Measurements from ENCODE around the gene MAL. TPM values are rescaled to one million over a fixed set of nuclear protein-coding genes. Genes with fewer than 3 reads are reported as not detected.
A peak's percentile ranks its signal among the peaks of the same experiment; 100 is the strongest.

MAL gene
- total and polyA plus RNA-seq, 2 of the 13 experiments (the other 11 are each of a cell fraction or from before 2014, with no cell fraction given): not detected

DNA sequence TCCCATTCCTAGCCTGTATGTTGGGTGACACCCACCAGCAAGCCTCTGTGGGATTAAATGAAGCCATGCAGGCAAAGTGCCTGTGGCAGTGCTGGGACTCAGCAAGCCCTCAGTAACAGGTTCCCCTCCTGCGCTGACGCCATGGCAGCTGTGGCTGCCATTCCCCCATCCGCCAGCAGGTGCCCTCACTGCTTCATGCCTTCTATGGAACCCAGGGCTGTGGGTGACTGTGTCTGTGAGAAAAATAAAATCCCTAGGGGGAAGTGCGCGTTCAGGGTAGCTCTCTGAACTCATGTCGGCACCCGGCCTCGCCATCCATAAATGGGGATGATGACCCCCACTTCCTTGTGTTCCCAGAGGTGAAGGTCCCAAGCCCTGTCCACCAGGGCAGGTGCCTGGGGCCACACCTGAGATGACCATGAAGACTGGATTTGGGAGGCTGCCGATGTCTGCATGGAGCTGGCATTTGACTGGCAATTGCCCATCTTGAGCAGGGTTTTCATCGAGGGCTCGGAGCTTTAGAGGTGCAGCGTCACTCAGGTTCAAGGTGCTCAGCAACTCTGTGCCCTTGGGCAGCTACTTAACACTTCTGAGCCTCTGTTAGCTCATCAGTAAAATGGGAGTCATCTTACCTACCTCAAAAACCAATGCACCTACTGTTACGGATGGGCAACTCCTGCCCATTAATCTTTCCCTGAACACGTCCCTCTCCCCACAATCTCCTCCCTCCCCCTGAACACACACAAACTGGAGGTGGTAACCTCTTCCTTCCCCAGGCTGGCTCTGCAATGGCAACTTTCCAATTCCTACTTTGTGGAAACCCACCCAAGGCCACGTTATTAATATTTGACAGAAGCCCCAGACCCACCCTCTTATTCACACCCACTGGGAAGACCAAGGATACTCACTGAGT, 2.9 kb upstream of the MAL start:
- H3K27me3 ChIP-seq (ENCODE audit: control insufficient read depth in 1 of 2, insufficient read depth in 2 of 2, low read length in 2 of 2): peaks cover 26 to 88% of the 10 kb centered on the region in 2 experiments; a peak in 4 of 5 replicates
- no peak overlapping the region for H2AFZ ChIP-seq (ENCODE audit: low read length)
- ATAC-seq (peak; percentile 91), DNase-seq (ENCODE audit: low spot score) (peak; percentile 53), FAIRE-seq (peak; percentile 82)
- intact Hi-C loops (cut with micrococcal nuclease; ENCODE audit: unreplicated experiment): loop anchor here (1.0 kb wide), 3 partner anchors 31 to 93 kb away; no protein-coding TSS in a partner anchor
- 1% methylated on average over 15 of the region's 15 CpGs for WGBS (ENCODE audit: low lambda C conversion rate)
- no peak overlapping the region for H3K9ac ChIP-seq (ENCODE audit: insufficient read depth, low read depth, low read length)
- H3K36me3 ChIP-seq (replicated peaks in 1 of 2; ENCODE audit: control insufficient read depth in 1 of 2, insufficient read depth in 2 of 2, low read length in 2 of 2): no peaks in the 10 kb centered on the region
- no peaks in the 10 kb centered on the region for H3K9me3 ChIP-seq (ENCODE audit: low read length)
- no peaks in the 10 kb centered on the region for H3K79me2 ChIP-seq (ENCODE audit: insufficient read depth, low read length)
- H3K4me1 ChIP-seq (ENCODE audit: insufficient read depth, low read length): peaks cover 5% of the 10 kb centered on the region; the same call in 1 of the 2 replicates
- H3K27ac ChIP-seq (ENCODE audit: extremely low read length, insufficient read depth, low read length): no peak overlapping the region
- H4K20me1 ChIP-seq (ENCODE audit: insufficient read depth, low read length): no peaks in the 10 kb centered on the region; the same call in 1 of the 2 replicates
- CTCF ChIA-PET (ENCODE audit: low intra/inter-chr PET ratio, low total read pairs): interaction anchor here (1.1 to 3.5 kb wide), 5 partner anchors 31 to 92 kb away, joined by 3 to 36 read pairs (median 17); no protein-coding TSS in a partner anchor
- POLR2A ChIA-PET: interaction anchor here (0.9 kb wide), 1 partner anchor 95 kb away, joined by 3 read pairs; no protein-coding TSS in a partner anchor
- H3K4me2 ChIP-seq (ENCODE audit: low read depth, low read length): no peak overlapping the region
- in situ Hi-C loops (cut with HindIII; ENCODE audit: extremely low pct_ligation_motif_present, low pct_unique_long_range_greater_than_20kb): loop anchor here (10.0 kb wide), 1 partner anchor 52 kb away; no protein-coding TSS in a partner anchor
- no peak overlapping the region for H3K4me3 ChIP-seq (replicated peaks in 1 of 3; ENCODE audit: insufficient read depth in 1 of 3, low read depth in 2 of 3, low read length in 3 of 3)
- BruUV-seq (replicated peaks): no TSS peak
- TF ChIP-seq KDM3A (CRISPR knock-in tag; IDR thresholded peaks at IDR 0.05; ENCODE audit: low read depth): no peak
- TF ChIP-seq TEAD3 (CRISPR knock-in tag; optimal IDR thresholded peaks at IDR 0.05; ENCODE audit: borderline replicate concordance): peak; percentile 34
- TF ChIP-seq NR3C1 (CRISPR knock-in tag; IDR thresholded peaks at IDR 0.05): no peak
- no peak for TF ChIP-seq SKI (IDR thresholded peaks at IDR 0.05; ENCODE audit: partially characterized antibody)
- peak; percentile 83 for TF ChIP-seq RAD21 (CRISPR knock-in tag; IDR thresholded peaks at IDR 0.05)
- TF ChIP-seq TEAD2 (CRISPR knock-in tag; IDR thresholded peaks at IDR 0.05): no peak
- peak; percentile 30; the same call in 1 of the 2 replicates for TF ChIP-seq AHR (CRISPR knock-in tag; IDR thresholded peaks at IDR 0.05)
- no peak for TF ChIP-seq ERF (CRISPR knock-in tag; IDR thresholded peaks at IDR 0.05)
- peak; percentile 16; the same call in 1 of the 2 replicates for TF ChIP-seq ZBTB33 (CRISPR knock-in tag; IDR thresholded peaks at IDR 0.05)
- 0 out of 2 replicates have a peak, but pooled peaks have one; percentile 26 for TF ChIP-seq KDM2A (CRISPR knock-in tag; IDR thresholded peaks at IDR 0.05; ENCODE audit: borderline replicate concordance, low read depth)
- TF ChIP-seq SAP130 (CRISPR knock-in tag; IDR thresholded peaks at IDR 0.05; ENCODE audit: low read depth): no peak
- 0 out of 2 replicates have a peak, but pooled peaks have one; percentile 19 for TF ChIP-seq BHLHE40 (IDR thresholded peaks at IDR 0.05; ENCODE audit: low read length)
- no peak for TF ChIP-seq TERF1 (CRISPR knock-in tag; IDR thresholded peaks at IDR 0.05)
- TF ChIP-seq ZBTB20 (CRISPR knock-in tag; IDR thresholded peaks at IDR 0.05; ENCODE audit: borderline replicate concordance, low read depth): 0 out of 2 replicates have a peak, but pooled peaks have one; percentile 48
- TF ChIP-seq FOXC1 (CRISPR knock-in tag; IDR thresholded peaks at IDR 0.05; ENCODE audit: borderline replicate concordance): 0 out of 2 replicates have a peak, but pooled peaks have one; percentile 49
- TF ChIP-seq HES4 (CRISPR knock-in tag; IDR thresholded peaks at IDR 0.05; ENCODE audit: borderline replicate concordance): peak; percentile 45; the same call in 1 of the 2 replicates
- TF ChIP-seq ZNF276 (CRISPR knock-in tag; IDR thresholded peaks at IDR 0.05; ENCODE audit: low read depth): peak; percentile 38; the same call in 1 of the 2 replicates
- TF ChIP-seq, protein P1, sequence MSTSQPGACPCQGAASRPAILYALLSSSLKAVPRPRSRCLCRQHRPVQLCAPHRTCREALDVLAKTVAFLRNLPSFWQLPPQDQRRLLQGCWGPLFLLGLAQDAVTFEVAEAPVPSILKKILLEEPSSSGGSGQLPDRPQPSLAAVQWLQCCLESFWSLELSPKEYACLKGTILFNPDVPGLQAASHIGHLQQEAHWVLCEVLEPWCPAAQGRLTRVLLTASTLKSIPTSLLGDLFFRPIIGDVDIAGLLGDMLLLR (CRISPR knock-in tag; IDR thresholded peaks at IDR 0.05): peak; percentile 39; the same call in 1 of the 2 replicates

Data from HepG2 (cell line).